Mesendoderm (in vitro differentiated cells): ENCODE results near the gene DSCAML1.

Experiments used
- DNase-seq: peaks from one replicate; pipeline ENCODE4 v3.0.0; 2013
- H2AK5ac ChIP-seq: 2 replicates; pipeline ENCODE4 v1.6.1; 2013; ENCODE audit warnings: low read length, inconsistent platforms
- H2BK120ac ChIP-seq: 2 replicates; pipeline ENCODE4 v1.6.1; 2013; ENCODE audit warnings: low read depth, mild to moderate bottlenecking, low read length, moderate library complexity, mixed read lengths
- H2BK15ac ChIP-seq: replicated peaks from 2 replicates; pipeline ENCODE4 v1.6.1; 2013; ENCODE audit warnings: low read depth, mild to moderate bottlenecking, moderate library complexity
- H2BK5ac ChIP-seq: 2 replicates; pipeline ENCODE4 v1.6.1; 2013; ENCODE audit warnings: low read length, inconsistent platforms
- H3K18ac ChIP-seq: 2 replicates; pipeline ENCODE4 v1.6.1; 2013; ENCODE audit warnings: mild to moderate bottlenecking, low read length, mixed read lengths
- H3K23ac ChIP-seq: one replicate; pipeline ENCODE4 v1.6.1; 2013; ENCODE audit warnings: low read length
- H3K27ac ChIP-seq: 2 replicates; pipeline ENCODE4 v1.5.1; 2013; ENCODE audit warnings: low read depth, mild to moderate bottlenecking, inconsistent platforms, low read length, moderate library complexity
- H3K27me3 ChIP-seq: 2 replicates; pipeline ENCODE4 v1.6.1; 2013; ENCODE audit warnings: low read length, control low read depth, mild to moderate bottlenecking, inconsistent platforms; ENCODE audit not compliant: insufficient read depth, poor library complexity
- H3K36me3 ChIP-seq: 2 replicates; pipeline ENCODE4 v1.6.1; 2013; ENCODE audit warnings: low read length, inconsistent platforms; ENCODE audit not compliant: control insufficient read depth, insufficient read depth
- H3K4ac ChIP-seq: one replicate; pipeline ENCODE4 v1.6.1; 2013; ENCODE audit warnings: low read depth, mild to moderate bottlenecking, low read length, moderate library complexity
- H3K4me1 ChIP-seq: 2 replicates; pipeline ENCODE4 v1.6.1; 2013; ENCODE audit warnings: low read depth, low read length, inconsistent platforms; ENCODE audit not compliant: control insufficient read depth
- H3K4me2 ChIP-seq: 2 replicates; pipeline ENCODE4 v1.6.1; 2013; ENCODE audit warnings: low read length
- H3K4me3 ChIP-seq: 2 replicates; pipeline ENCODE4 v1.5.1; 2013; ENCODE audit warnings: mild to moderate bottlenecking, low read length
- H3K56ac ChIP-seq: one replicate; pipeline ENCODE4 v1.6.1; 2013; ENCODE audit warnings: low read length
- H3K79me1 ChIP-seq: 2 replicates; pipeline ENCODE4 v1.6.1; 2013; ENCODE audit warnings: low read length, inconsistent platforms
- H3K79me2 ChIP-seq: 2 replicates; pipeline ENCODE4 v1.6.1; 2013; ENCODE audit warnings: mild to moderate bottlenecking, low read length; ENCODE audit not compliant: control insufficient read depth, insufficient read depth
- H3K9ac ChIP-seq: 2 replicates; pipeline ENCODE4 v1.6.1; 2013; ENCODE audit warnings: low read length, inconsistent platforms
- H4K5ac ChIP-seq: one replicate; pipeline ENCODE4 v1.6.1; 2013; ENCODE audit warnings: low read length
- H4K8ac ChIP-seq: one replicate; pipeline ENCODE4 v1.6.1; 2013; ENCODE audit warnings: low read depth, mild to moderate bottlenecking, control low read depth, low read length, moderate library complexity
- WGBS: extraction: QIAGEN DNeasy Blood & Tissue Kit; methylation state at CpG from one replicate; pipeline ENCODE4 v1.1.7; 2013; ENCODE audit warnings: low lambda C conversion rate, missing lambda C conversion rate; ENCODE audit not compliant: insufficient coverage; ENCODE audit errors: extremely low coverage; 5-methylcytosine and 5-hydroxymethylcytosine counted together

Gene DSCAML1

GRCh38 chr11:117816846-117817367 is 19.9 kb upstream of the DSCAML1 start:
- peak overlapping the region; percentile 10 for H2BK5ac ChIP-seq
- no peak for DNase-seq
- WGBS: no CpG with 5 or more reads among the region's 5 CpGs

GRCh38 chr11:117816151-117816741 is 19.2 kb upstream of the DSCAML1 start:
- Histone ChIP-seq H3K36me3 (no peaks in the 10 kb centered on the region), H3K4me1 (peaks cover 15% of the 10 kb centered on the region), H3K4me2 (no peak overlapping the region), H3K79me1 (no peaks in the 10 kb centered on the region), H2BK5ac (peak overlapping the region; percentile 4), H2BK15ac (no peak overlapping the region), H3K23ac (no peak overlapping the region), H3K4me3 (no peak overlapping the region), H3K27me3 (no peaks in the 10 kb centered on the region), H3K27ac (peak overlapping the region; percentile 56), H3K4ac (peak overlapping the region; percentile 46), H3K18ac (peak overlapping the region; percentile 14), H2BK120ac (peak overlapping the region; percentile 56), H3K79me2 (no peaks in the 10 kb centered on the region), H3K9ac (peak overlapping the region; percentile 37), H2AK5ac (no peak overlapping the region), H3K56ac (peak overlapping the region; percentile 77), H4K8ac (no peak overlapping the region), H4K5ac (no peak overlapping the region)
- no CpG with 5 or more reads among the region's 20 CpGs for WGBS
- DNase-seq: peak; percentile 95

More at GRCh38 chr11:117816846-117817367, 19.9 kb upstream of the DSCAML1 start:
- no peak overlapping the region for H2BK15ac ChIP-seq
- no peak overlapping the region for H3K23ac ChIP-seq
- peak overlapping the region; percentile 26 for H3K4ac ChIP-seq
- H3K4me1 ChIP-seq: peaks cover 15% of the 10 kb centered on the region
- H4K8ac ChIP-seq: peak overlapping the region; percentile 14
- H3K79me1 ChIP-seq: no peaks in the 10 kb centered on the region
- H2BK120ac ChIP-seq: peak overlapping the region; percentile 56
- H3K79me2 ChIP-seq: no peaks in the 10 kb centered on the region
- H2AK5ac ChIP-seq: no peak overlapping the region
- peak overlapping the region; percentile 14 for H3K18ac ChIP-seq
- no peak overlapping the region for H3K4me3 ChIP-seq
- H3K4me2 ChIP-seq: no peak overlapping the region
- no peak overlapping the region for H3K9ac ChIP-seq
- no peak overlapping the region for H4K5ac ChIP-seq
- H3K27ac ChIP-seq: peak overlapping the region; percentile 56
- H3K27me3 ChIP-seq: no peaks in the 10 kb centered on the region
- peak overlapping the region; percentile 77 for H3K56ac ChIP-seq
- H3K36me3 ChIP-seq: no peaks in the 10 kb centered on the region

GRCh38 chr11:117815262-117815803 is 18.3 kb upstream of the DSCAML1 start:
- H2AK5ac ChIP-seq: peak overlapping the region; percentile 62
- peak overlapping the region; percentile 56 for H3K27ac ChIP-seq
- WGBS: no CpG with 5 or more reads among the region's 7 CpGs
- H3K4me3 ChIP-seq: no peak overlapping the region
- no peaks in the 10 kb centered on the region for H3K27me3 ChIP-seq
- no peak overlapping the region for H4K5ac ChIP-seq
- H3K56ac ChIP-seq: peak overlapping the region; percentile 77
- H3K23ac ChIP-seq: peak overlapping the region; percentile 50
- no peaks in the 10 kb centered on the region for H3K36me3 ChIP-seq
- DNase-seq: no peak
- no peak overlapping the region for H4K8ac ChIP-seq
- no peak overlapping the region for H2BK120ac ChIP-seq
- peaks cover 15% of the 10 kb centered on the region for H3K4me1 ChIP-seq
- H2BK15ac ChIP-seq: no peak overlapping the region
- H3K9ac ChIP-seq: peak overlapping the region; percentile 24
- H3K4me2 ChIP-seq: no peak overlapping the region
- no peak overlapping the region for H3K4ac ChIP-seq
- peak overlapping the region; percentile 12 for H3K18ac ChIP-seq
- no peaks in the 10 kb centered on the region for H3K79me2 ChIP-seq
- H3K79me1 ChIP-seq: no peaks in the 10 kb centered on the region
- H2BK5ac ChIP-seq: peak overlapping the region; percentile 32

GRCh38 chr11:117814766-117815261 is 17.8 kb upstream of the DSCAML1 start:
- no peaks in the 10 kb centered on the region for H3K79me2 ChIP-seq
- H3K27ac ChIP-seq: no peak overlapping the region
- no CpG with 5 or more reads among the region's 14 CpGs for WGBS

GRCh38 chr11:117814204-117814765 is 17.3 kb upstream of the DSCAML1 start:
- Histone ChIP-seq H3K56ac (peak overlapping the region; percentile 66), H3K4me3 (no peak overlapping the region), H3K79me1 (peaks cover 1% of the 10 kb centered on the region), H3K4me2 (no peak overlapping the region), H4K5ac (no peak overlapping the region), H2BK120ac (no peak overlapping the region), H3K27me3 (no peaks in the 10 kb centered on the region), H2BK15ac (no peak overlapping the region), H3K23ac (peak overlapping the region; percentile 98), H2AK5ac (peak overlapping the region; percentile 24), H3K9ac (peak overlapping the region; percentile 26), H3K4ac (no peak overlapping the region), H3K36me3 (no peaks in the 10 kb centered on the region), H3K79me2 (no peaks in the 10 kb centered on the region), H3K4me1 (peaks cover 19% of the 10 kb centered on the region), H2BK5ac (peak overlapping the region; percentile 41), H3K27ac (no peak overlapping the region), H4K8ac (no peak overlapping the region), H3K18ac (no peak overlapping the region)
- no CpG with 5 or more reads among the region's 7 CpGs for WGBS
- no peak for DNase-seq

More at GRCh38 chr11:117814766-117815261, 17.8 kb upstream of the DSCAML1 start:
- no peaks in the 10 kb centered on the region for H3K27me3 ChIP-seq
- H2BK5ac ChIP-seq: peak overlapping the region; percentile 41
- H3K4me3 ChIP-seq: no peak overlapping the region
- H3K36me3 ChIP-seq: no peaks in the 10 kb centered on the region
- H3K56ac ChIP-seq: peak overlapping the region; percentile 77
- no peak for DNase-seq
- H4K8ac ChIP-seq: no peak overlapping the region
- H2BK15ac ChIP-seq: no peak overlapping the region
- no peak overlapping the region for H2BK120ac ChIP-seq
- H3K18ac ChIP-seq: peak overlapping the region; percentile 12
- no peak overlapping the region for H3K23ac ChIP-seq
- no peak overlapping the region for H2AK5ac ChIP-seq
- H3K9ac ChIP-seq: no peak overlapping the region
- H3K4ac ChIP-seq: peak overlapping the region; percentile 20
- no peaks in the 10 kb centered on the region for H3K79me1 ChIP-seq
- no peak overlapping the region for H4K5ac ChIP-seq
- H3K4me2 ChIP-seq: no peak overlapping the region
- peaks cover 15% of the 10 kb centered on the region for H3K4me1 ChIP-seq
